Prostate gland (tissue), 2 donors: Measurements from ENCODE around the gene CFAP61.

Experiments
- POLR2A ChIP-seq: fragments of 450-650 bp; IDR thresholded peaks from one replicate; pipeline ENCODE4 v1.6.1; 2016; ENCODE audit warnings: antibody characterized with exemption, mild to moderate bottlenecking
- POLR2AphosphoS5 ChIP-seq: sonication (generic); formaldehyde crosslinking; IDR thresholded peaks from one replicate; pipeline ENCODE4 v1.6.1; 2017; ENCODE audit warnings: antibody characterized with exemption
- TF ChIP-seq, protein P1 (sequence below), 4 experiments: fragments of 200-600 bp in 2 of 4; fragments of 450-650 bp in 2 of 4; sonication (generic) in 2 of 4; IDR thresholded peaks; 1 replicate in 3 of 4; 2 replicates in 1 of 4; pipeline ENCODE4 v1.5.1; 2016 to 2019; ENCODE audit warnings: antibody characterized with exemption in 4 of 4, mild to moderate bottlenecking in 2 of 4, moderate library complexity in 2 of 4

DNA sequence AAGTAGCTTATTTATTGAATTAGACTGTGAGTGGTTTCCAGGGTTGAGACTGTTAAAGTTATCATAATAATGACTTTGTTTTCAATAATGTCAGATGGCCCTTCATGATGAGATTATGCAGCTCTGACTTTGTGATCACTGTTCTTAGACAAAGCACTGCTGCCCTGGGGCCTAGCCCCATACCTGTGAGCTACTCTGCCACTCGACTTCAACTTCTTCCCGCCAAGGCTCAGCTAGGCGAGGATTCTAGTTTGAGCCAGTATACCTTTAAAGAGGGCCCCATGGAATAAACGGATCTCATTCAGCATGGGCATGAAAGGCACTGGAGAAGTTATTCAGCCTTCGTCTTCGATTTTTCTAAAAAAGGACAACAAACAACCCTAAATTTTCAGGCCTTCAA, 270.6 kb downstream of the CFAP61 start:
- TF ChIP-seq POLR2A, result no peak
- TF ChIP-seq, protein P1, sequence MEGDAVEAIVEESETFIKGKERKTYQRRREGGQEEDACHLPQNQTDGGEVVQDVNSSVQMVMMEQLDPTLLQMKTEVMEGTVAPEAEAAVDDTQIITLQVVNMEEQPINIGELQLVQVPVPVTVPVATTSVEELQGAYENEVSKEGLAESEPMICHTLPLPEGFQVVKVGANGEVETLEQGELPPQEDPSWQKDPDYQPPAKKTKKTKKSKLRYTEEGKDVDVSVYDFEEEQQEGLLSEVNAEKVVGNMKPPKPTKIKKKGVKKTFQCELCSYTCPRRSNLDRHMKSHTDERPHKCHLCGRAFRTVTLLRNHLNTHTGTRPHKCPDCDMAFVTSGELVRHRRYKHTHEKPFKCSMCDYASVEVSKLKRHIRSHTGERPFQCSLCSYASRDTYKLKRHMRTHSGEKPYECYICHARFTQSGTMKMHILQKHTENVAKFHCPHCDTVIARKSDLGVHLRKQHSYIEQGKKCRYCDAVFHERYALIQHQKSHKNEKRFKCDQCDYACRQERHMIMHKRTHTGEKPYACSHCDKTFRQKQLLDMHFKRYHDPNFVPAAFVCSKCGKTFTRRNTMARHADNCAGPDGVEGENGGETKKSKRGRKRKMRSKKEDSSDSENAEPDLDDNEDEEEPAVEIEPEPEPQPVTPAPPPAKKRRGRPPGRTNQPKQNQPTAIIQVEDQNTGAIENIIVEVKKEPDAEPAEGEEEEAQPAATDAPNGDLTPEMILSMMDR (IDR thresholded peaks at IDR 0.05), result no peak
- TF ChIP-seq POLR2AphosphoS5, result no peak
